Cardiac muscle cell (in vitro differentiated cells and primary cell): ENCODE results near the gene NRF1. TPM values are rescaled to one million over a fixed set of nuclear protein-coding genes. Genes with fewer than 3 reads are reported as not detected.

Source experiments
- DNase-seq, 2 donors: peaks; one replicate each; pipeline versions ENCODE4 v3.0.0 to v3.0.0-alpha.2; 2010 to 2017; ENCODE audit warnings: low read depth in 1 of 2, low spot score in 1 of 2
- H3K27ac ChIP-seq: fragments of 200-600 bp; sonication (generic); 2 replicates; pipeline ENCODE4 v1.5.1; 2016
- H3K27me3 ChIP-seq: fragments of 200-600 bp; sonication (generic); 2 replicates; pipeline ENCODE4 v1.6.0; 2016; ENCODE audit warnings: control low read depth
- H3K36me3 ChIP-seq: fragments of 200-600 bp; sonication (generic); 2 replicates; pipeline ENCODE4 v1.5.1; 2016; ENCODE audit warnings: control low read depth
- H3K4me1 ChIP-seq: fragments of 200-600 bp; sonication (generic); 2 replicates; pipeline ENCODE4 v1.8.1; 2017; ENCODE audit warnings: low read depth, mild to moderate bottlenecking, mixed run types
- H3K4me3 ChIP-seq: fragments of 200-600 bp; sonication (generic); 2 replicates; pipeline ENCODE4 v1.5.1; 2016; ENCODE audit warnings: mild to moderate bottlenecking
- H3K9me3 ChIP-seq: fragments of 200-600 bp; sonication (generic); 2 replicates; pipeline ENCODE4 v1.5.1; 2017; ENCODE audit warnings: low read depth, mild to moderate bottlenecking, control low read depth
- polyA plus RNA-seq: library from polyadenylated mRNA; unstranded; fragments of >200 nt; fragmentation: Nextera tagmentation; extraction: Ambion mirVana; gene quantifications from 2 replicates; pipeline ENCODE4 v1.2.1, GENCODE V29; 2016
- total RNA-seq: library from RNA; depleted of rRNA; stranded (reverse); fragments of >200 nt; gene quantifications from 2 replicates; pipeline ENCODE4 v1.2.3, GENCODE V29; 2016
- TF ChIP-seq, protein P1 (sequence below): IDR thresholded peaks from 2 replicates; pipeline ENCODE4 v1.5.1; 2012; ENCODE audit warnings: low read depth, mild to moderate bottlenecking, low read length

The NRF1 gene
- total and polyA plus RNA-seq, 2 experiments from 2014 or later: 9.3 to 12.3 TPM

DNA sequence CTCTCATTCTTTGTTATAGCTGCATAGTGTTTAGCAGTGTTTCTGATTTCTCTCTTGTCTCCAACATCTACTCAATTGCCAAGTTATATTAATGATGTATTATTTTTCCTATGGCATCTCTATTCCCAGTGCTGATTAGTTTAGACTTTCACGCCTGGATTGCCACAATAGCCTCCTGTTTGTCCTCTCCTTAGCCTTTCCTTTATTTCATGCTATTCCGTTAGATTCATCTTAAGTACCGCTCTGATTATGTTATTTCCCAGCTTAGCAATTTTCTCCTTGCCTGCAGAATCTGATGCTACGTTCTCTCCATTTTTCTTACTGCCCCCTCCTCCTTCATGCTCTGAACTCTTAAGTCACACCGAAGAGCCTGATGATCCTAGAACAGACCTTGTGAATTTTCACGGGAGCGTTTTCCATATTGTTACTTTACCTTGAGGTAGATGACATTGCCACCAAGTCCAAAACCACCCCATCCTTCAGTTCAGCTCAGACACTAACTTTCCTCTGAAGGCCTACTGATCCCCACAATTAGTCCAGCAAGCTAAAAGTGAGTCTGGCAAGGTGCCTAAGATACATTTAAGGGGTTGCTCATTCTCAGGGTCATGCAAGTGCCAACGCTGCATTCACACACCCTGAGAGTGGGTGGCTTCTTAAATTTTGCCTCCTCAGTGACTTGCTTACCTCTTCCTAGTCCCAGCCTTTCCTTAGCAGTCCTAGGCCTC lies 6.6 kb upstream of the NRF1 start:
- Histone ChIP-seq H3K27ac (peak overlapping the region; percentile 15), H3K9me3 (no peaks in the 10 kb centered on the region), H3K27me3 (no peaks in the 10 kb centered on the region), H3K4me3 (no peak overlapping the region), H3K36me3 (no peaks in the 10 kb centered on the region), H3K4me1 (no peaks in the 10 kb centered on the region)
- TF ChIP-seq, protein P1, sequence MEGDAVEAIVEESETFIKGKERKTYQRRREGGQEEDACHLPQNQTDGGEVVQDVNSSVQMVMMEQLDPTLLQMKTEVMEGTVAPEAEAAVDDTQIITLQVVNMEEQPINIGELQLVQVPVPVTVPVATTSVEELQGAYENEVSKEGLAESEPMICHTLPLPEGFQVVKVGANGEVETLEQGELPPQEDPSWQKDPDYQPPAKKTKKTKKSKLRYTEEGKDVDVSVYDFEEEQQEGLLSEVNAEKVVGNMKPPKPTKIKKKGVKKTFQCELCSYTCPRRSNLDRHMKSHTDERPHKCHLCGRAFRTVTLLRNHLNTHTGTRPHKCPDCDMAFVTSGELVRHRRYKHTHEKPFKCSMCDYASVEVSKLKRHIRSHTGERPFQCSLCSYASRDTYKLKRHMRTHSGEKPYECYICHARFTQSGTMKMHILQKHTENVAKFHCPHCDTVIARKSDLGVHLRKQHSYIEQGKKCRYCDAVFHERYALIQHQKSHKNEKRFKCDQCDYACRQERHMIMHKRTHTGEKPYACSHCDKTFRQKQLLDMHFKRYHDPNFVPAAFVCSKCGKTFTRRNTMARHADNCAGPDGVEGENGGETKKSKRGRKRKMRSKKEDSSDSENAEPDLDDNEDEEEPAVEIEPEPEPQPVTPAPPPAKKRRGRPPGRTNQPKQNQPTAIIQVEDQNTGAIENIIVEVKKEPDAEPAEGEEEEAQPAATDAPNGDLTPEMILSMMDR: no peak
- DNase-seq: no peak

DNA sequence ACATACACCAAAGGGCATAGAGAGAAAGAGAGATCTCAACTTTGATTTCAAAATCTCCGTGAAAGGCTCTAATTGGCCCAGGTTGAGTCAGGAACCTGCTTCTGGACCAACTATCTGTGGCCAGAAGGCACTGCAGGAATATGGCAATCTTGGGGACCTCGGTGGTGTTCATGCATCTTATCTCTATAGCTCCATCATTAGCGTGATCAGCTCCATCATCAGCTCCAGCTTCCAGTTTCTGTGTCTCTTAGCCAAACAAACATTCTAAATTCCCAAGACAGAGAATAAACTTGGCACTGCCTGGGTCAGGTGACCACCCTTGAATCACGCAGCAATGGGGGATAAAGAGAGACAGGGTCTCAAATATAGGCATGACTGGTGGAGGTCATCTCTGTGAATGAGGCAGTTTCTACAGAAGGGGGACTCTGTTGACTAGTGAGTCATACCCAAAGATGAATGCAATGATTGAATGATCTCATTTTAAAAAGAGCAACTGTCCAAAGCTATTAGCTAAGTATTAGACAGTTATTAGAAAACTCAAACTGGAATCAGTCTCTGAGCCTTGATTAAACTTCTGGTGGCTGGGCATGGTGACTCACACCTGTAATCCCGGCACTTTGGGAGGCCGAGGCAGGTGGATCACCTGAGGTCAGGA lies 5.4 kb upstream of the NRF1 start:
- no peaks in the 10 kb centered on the region for H3K4me1 ChIP-seq
- DNase-seq: no peak
- H3K27me3 ChIP-seq: no peaks in the 10 kb centered on the region

DNA sequence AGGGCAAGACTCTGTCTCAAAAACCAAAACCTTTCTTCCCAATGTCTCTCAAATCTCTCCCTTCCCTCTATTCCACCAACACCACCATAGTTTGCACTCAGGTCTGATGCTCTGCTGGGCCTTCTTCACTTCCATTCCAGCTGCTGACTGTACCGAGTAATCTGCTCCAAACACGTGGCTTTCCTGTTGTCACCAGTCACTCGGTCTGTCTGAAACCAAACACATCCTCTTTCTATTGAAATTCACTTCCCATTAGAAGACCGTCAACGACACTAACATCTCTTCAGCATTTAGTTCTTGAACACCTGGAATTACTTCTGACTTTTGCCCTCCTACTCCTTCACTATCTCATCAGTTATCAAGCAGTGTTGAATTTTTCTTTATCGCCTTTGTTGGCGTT lies 4.7 kb upstream of the NRF1 start:
- DNase-seq: no peak
- TF ChIP-seq, protein P1: no peak
- Histone ChIP-seq H3K4me1 (no peaks in the 10 kb centered on the region), H3K36me3 (no peaks in the 10 kb centered on the region), H3K27me3 (no peaks in the 10 kb centered on the region), H3K27ac (peak overlapping the region; percentile 62), H3K4me3 (no peak overlapping the region), H3K9me3 (no peaks in the 10 kb centered on the region)

More for the DNA sequence above, 5.4 kb upstream of the NRF1 start:
- no peak overlapping the region for H3K4me3 ChIP-seq
- TF ChIP-seq, protein P1: no peak
- peak overlapping the region; percentile 62 for H3K27ac ChIP-seq
- no peaks in the 10 kb centered on the region for H3K9me3 ChIP-seq
- H3K36me3 ChIP-seq: no peaks in the 10 kb centered on the region

DNA sequence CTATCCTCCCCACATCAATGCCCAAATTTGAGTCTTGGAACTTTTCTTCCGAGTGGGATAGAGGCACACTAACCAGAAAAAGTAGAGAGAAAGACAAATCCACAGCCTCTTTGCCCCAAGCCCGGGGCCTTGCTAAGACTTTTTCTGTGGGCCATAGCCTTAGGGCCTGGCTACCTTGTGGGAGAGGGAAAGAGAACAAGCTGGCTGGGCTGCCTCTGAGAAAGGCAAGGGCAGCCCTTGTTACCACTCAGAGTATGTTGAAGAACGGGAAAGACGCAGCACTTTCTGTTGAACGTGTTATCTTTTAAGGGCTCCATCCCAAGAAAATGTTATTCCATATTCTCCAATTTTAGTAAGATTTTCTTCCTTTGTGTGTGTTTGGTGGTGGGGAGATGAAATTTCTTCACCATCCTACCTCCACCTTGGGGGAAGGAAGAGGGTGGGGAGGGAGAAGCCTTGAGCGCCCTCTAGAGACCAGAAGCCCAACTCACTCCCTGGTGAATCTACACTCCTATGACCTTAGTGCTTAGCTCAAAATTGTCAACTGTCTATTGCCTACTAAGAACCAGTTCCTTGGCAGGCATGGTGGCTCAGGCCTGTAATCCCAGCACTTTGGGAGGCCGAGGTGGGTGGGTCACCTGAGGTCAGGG lies 3.9 kb upstream of the NRF1 start:
- peak overlapping the region; percentile 62 for H3K27ac ChIP-seq
- H3K27me3 ChIP-seq: no peaks in the 10 kb centered on the region
- H3K9me3 ChIP-seq: no peaks in the 10 kb centered on the region
- DNase-seq: peak; percentile 33 to 55
- H3K4me1 ChIP-seq: no peaks in the 10 kb centered on the region
- H3K4me3 ChIP-seq: no peak overlapping the region
- TF ChIP-seq, protein P1: peak; percentile 64
- H3K36me3 ChIP-seq: no peaks in the 10 kb centered on the region

DNA sequence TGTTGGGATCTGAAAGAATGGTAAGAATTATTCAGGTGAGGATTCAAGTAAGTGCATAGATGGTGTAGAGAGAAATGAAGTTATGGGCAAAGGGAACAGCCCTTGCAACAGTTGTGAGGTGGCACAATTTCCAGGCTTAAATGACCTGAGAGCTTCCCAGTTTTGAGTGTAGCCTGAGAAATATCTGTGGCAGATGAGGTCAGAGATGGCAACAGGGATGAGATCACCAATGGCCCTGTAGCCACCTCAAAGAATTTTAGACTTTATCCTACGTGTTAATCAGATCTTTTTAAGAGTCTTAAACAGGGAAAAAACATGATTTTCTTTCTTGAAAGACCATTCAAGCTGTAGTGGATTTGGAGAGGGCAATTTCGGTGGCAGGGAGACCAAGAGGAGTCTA lies 1.9 kb upstream of the NRF1 start:
- TF ChIP-seq, protein P1: no peak
- Histone ChIP-seq H3K4me1 (peaks cover 4% of the 10 kb centered on the region), H3K27ac (no peak overlapping the region), H3K36me3 (no peaks in the 10 kb centered on the region), H3K4me3 (no peak overlapping the region), H3K27me3 (no peaks in the 10 kb centered on the region), H3K9me3 (no peaks in the 10 kb centered on the region)
- DNase-seq: no peak
